HUES64 (cell line): ENCODE data around the gene RNH1.

ENCODE experiments used
- H3K27ac ChIP-seq: 2 replicates; pipeline ENCODE4 v1.7.0; 2013; ENCODE audit warnings: low read depth, low read length, inconsistent platforms
- H3K27me3 ChIP-seq: 2 replicates; pipeline ENCODE4 v1.6.1; 2013; ENCODE audit warnings: mild to moderate bottlenecking, low read length; ENCODE audit not compliant: insufficient read depth
- H3K36me3 ChIP-seq: 2 replicates; pipeline ENCODE4 v1.6.1; 2013; ENCODE audit warnings: mild to moderate bottlenecking, low read length; ENCODE audit not compliant: insufficient read depth
- H3K4me1 ChIP-seq: 2 replicates; pipeline ENCODE4 v1.6.1; 2013; ENCODE audit warnings: mild to moderate bottlenecking, low read length, moderate library complexity; ENCODE audit not compliant: insufficient read depth
- H3K4me3 ChIP-seq: 2 replicates; pipeline ENCODE4 v1.5.1; 2013; ENCODE audit warnings: mild to moderate bottlenecking, low read length, moderate library complexity
- H3K9ac ChIP-seq: 2 replicates; pipeline ENCODE4 v1.6.1; 2013; ENCODE audit warnings: mild to moderate bottlenecking, low read depth, low read length
- H3K9me3 ChIP-seq: 2 replicates; pipeline ENCODE4 v1.6.1; 2013; ENCODE audit warnings: low read depth, low read length; ENCODE audit not compliant: insufficient read depth
- WGBS: fragments of 150-250, 120-280 bp; methylation state at CpG from one replicate; pipeline ENCODE4 v1.1.7; 2013; ENCODE audit warnings: missing lambda C conversion rate; 5-methylcytosine and 5-hydroxymethylcytosine counted together

The RNH1 gene

DNA sequence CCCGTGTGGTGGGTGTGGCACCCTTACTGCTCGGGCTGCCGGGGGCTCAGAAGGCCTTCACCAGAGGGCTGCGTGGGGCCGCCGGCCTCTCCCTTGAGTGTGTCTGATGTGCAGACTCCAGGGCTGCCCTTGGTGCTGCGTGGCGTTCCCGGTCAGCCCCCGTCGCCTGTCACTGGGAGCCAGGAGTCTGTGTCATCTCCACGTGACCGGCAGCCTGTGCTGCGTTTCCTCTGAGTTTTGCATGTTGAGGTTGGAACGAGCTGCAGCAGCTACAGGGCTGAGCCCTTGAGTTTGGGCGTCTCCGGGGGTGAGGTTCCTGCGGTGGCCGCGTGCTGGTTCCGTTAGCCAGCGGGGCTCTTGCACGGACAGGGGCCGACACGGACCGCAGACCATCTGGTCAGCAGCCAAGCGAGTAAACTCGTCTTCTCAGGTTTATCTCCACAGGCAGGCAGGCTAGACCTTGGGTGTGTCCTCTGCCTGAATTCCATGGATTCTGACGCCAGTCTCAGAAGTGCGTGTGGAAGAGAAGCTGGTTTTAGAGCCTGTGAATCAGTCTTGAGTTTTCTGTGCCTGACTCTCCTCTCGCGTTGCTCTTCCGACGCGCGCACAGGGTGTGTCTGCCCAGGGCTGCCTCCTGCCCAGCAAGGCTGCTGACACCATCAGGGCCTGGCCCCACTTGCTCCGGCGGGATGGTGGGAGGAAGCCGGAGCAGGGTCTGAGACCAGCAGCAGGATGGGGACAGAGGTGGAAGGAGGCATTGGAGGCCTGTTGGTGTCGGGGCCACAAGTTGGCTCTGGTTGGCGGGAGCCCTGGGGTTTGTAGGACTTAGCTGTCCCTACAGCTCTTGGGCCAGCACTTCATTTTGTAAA lies 46.5 kb downstream of the RNH1 start:
- peaks cover 8% of the 10 kb centered on the region; the same call in 1 of the 2 replicates for H3K4me1 ChIP-seq
- H3K27ac ChIP-seq, result no peak overlapping the region
- no peaks in the 10 kb centered on the region for H3K27me3 ChIP-seq
- H3K4me3 ChIP-seq, result no peak overlapping the region
- 95% methylated on average over 41 of the region's 41 CpGs for WGBS
- no peak overlapping the region for H3K9ac ChIP-seq
- H3K36me3 ChIP-seq, result peaks cover 47% of the 10 kb centered on the region
- H3K9me3 ChIP-seq, result no peaks in the 10 kb centered on the region

DNA sequence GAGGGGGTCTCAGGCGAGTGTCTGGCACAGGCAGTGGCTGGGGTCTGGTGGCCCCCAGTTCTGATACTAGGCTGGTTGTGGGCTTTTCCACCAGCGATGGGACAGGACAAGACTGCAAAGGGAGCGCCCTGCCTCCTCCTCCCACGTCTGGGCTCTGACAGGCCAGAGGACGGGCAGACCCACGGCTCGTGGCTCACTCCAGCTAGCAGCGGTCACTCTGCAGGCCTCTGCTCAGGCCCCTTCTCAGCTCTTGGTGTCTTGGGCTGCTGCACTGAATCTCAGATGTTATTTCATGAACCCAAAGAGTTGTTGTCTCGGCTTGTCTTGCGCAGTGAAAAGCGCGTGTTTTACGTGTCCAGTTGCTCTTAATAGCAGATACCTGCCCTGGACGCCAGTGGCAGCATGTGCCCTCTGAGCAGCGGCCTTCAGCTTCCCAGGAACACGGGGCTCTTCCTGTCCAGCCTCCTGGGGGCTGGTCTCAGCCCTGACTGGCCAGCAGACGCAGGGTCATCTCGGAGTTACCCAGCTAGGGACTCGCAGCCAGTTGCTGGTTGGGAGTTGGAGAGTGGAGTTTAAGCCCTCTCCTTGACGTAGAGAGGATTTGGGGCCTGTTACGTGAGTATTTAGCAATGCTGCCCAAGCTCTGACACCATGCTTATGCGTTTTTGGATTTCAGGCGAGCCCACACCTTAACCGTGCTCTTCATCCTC lies 47.4 kb downstream of the RNH1 start:
- H3K4me3 ChIP-seq, result no peak overlapping the region
- peaks cover 40% of the 10 kb centered on the region for H3K36me3 ChIP-seq
- H3K9me3 ChIP-seq, result no peaks in the 10 kb centered on the region
- H3K4me1 ChIP-seq, result peaks cover 12% of the 10 kb centered on the region
- no peaks in the 10 kb centered on the region for H3K27me3 ChIP-seq
- H3K27ac ChIP-seq, result no peak overlapping the region
- WGBS, result 94% methylated on average over 24 of the region's 24 CpGs
- no peak overlapping the region for H3K9ac ChIP-seq

DNA sequence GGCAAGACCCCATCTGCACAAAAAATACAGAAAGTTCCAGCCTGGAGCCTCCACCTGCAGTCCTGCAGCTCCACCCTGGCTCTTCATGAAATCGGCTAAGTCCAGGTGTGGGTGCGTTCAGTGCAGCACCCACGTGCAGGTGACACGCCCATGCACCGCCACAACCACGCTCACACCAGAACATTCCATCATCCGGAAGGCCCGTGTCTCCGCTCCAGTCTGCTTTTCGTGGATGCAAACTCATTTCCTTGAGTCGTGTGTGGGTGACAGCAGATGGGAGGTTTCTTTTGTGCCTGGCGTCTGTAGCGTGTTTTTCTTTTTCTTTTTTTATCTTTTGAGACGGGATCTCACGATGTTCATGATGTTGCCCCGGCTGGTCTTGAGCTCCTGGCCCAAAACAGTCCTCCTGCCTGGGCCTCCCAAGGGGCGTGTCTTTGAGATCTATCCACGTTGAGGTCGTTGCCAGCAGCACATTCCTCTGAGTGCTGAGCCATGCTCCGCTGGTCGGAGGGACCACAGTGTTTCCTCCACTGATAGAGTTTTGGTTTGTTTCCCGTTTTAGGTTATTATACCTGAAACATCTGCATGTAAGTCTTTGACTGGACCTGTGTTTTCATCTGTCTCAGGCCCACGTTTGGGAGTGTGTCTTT lies 49.8 kb downstream of the RNH1 start:
- no peak overlapping the region for H3K4me3 ChIP-seq
- H3K4me1 ChIP-seq, result peaks cover 12% of the 10 kb centered on the region
- H3K9me3 ChIP-seq, result no peaks in the 10 kb centered on the region
- peak overlapping the region; percentile 51; the same call in 1 of the 2 replicates for H3K27ac ChIP-seq
- H3K36me3 ChIP-seq, result peaks cover 53% of the 10 kb centered on the region
- WGBS, result 92% methylated on average over 23 of the region's 23 CpGs
- H3K27me3 ChIP-seq, result no peaks in the 10 kb centered on the region
- H3K9ac ChIP-seq, result no peak overlapping the region

DNA sequence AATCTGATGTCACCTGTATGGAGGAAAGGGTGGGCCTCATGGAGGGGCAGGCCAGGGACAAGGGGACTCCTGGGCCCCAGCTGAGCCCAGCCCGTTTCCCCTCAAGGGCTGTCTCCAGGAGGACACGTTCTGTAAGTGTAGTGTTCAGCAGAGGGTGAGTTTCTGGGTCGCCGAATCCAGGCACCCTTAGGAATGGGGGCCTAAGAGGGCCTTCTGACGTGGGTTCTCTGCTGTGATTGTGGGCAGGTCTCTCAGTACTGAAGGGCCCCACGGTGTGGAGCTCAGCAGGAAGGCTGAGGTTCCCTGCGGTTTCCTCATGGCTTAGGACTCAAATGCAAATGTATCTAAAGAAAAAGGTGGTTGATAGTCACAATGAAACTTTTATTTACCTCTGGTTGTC lies 50.5 kb downstream of the RNH1 start:
- Histone ChIP-seq H3K9me3 (no peaks in the 10 kb centered on the region), H3K9ac (no peak overlapping the region), H3K4me3 (no peak overlapping the region), H3K36me3 (peaks cover 49% of the 10 kb centered on the region), H3K27me3 (no peaks in the 10 kb centered on the region), H3K4me1 (peaks cover 12% of the 10 kb centered on the region), H3K27ac (peak overlapping the region; percentile 51; the same call in 1 of the 2 replicates)
- 67% methylated on average over 7 of the region's 7 CpGs for WGBS

DNA sequence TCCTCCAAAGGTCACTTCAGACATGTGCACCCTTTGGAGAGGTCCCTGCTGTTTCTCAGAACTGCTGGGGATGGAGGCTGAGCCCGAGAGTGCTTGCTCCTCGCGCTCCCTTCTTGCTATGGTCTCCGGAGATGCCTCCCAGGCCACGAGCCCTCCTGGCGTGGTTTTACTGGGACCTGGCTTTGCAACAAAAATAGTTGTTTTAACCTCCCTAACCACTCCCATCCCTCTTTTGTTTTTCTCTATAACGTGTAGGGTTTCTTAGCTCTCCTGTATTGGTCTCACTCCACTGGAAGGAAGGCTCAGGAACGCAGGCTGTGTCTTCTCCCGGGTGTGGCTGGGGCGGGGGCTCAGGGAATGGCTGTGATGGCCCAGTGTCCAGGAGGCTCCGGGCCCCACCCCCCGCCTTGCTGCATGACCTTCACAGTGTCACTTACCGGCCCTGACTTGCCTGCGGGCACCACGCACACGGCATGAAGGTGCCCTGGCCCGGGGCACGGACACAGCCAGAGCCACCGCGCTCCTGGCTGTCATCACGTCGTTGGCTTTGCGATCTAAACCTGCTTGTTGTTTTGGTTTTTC lies 51.4 kb downstream of the RNH1 start:
- H3K9ac ChIP-seq, result no peak overlapping the region
- WGBS, result 88% methylated on average over 23 of the region's 23 CpGs
- H3K27ac ChIP-seq, result no peak overlapping the region

DNA sequence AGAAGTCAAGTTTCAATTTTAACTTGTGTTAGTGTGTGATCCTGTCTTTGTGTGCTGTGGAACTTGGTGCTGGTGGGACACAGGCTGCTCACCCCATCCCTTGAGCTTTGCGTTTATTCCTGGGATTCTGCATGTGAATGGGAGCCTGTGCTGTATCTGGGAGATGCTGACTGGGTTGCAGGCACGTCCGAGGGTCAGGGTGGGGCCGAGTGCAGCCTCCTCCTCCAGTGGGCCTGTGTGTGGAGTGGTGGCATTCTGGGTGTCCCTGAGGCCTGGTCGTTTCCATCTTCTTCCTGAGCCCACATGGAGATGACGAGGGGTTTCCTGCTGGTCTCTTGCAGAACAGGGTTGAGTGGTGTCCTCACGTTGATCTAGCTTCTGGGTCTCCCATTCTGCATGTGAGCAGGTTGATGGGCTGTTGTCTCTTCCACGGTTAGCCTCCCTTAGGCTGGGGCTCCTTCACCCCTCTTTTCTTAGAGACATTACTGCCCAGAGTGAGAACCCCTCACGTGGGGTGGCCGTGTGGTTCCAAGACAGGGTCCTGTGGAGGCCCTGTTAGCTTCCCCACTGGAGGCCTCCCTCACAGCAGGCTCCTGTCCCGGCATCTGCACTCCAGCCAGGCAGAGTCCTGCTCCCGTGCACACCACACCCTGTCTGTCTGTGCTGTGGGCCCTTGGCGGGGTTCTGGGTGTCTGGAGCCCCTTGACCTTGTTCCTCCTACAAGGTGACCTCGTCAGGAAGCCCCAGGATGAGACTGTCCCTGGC lies 52.1 kb downstream of the RNH1 start:
- Histone ChIP-seq H3K27ac (no peak overlapping the region), H3K9me3 (no peaks in the 10 kb centered on the region), H3K27me3 (no peaks in the 10 kb centered on the region), H3K4me1 (peaks cover 12% of the 10 kb centered on the region), H3K36me3 (peaks cover 35% of the 10 kb centered on the region), H3K4me3 (no peak overlapping the region), H3K9ac (no peak overlapping the region)
- 80% methylated on average over 14 of the region's 14 CpGs for WGBS

More for the DNA sequence above, 51.4 kb downstream of the RNH1 start:
- Histone ChIP-seq H3K9me3 (no peaks in the 10 kb centered on the region), H3K27me3 (no peaks in the 10 kb centered on the region), H3K4me1 (peaks cover 12% of the 10 kb centered on the region), H3K36me3 (peaks cover 41% of the 10 kb centered on the region), H3K4me3 (no peak overlapping the region)

DNA sequence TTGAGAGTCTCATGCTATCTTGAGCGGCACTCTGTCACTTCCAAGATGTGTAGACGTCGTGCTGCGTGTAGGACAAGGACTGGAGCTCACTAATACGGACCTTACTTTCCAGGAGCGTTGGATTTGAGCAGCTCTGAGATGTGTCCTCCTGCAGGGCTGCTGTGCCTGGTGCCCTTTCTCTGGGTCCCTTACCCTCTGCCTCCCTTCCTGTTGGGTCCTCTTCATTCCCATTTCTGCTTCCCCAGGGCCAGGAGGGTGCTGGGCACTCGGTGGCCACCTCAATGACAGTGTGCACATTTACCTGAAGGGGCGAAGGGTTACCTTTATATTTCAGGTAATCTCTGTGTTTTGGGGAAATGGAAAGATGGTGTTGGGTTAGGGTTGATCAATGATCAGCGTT lies 53.0 kb downstream of the RNH1 start:
- H3K27me3 ChIP-seq, result no peaks in the 10 kb centered on the region
- no peaks in the 10 kb centered on the region for H3K9me3 ChIP-seq
- no peak overlapping the region for H3K4me3 ChIP-seq
- 94% methylated on average over 9 of the region's 9 CpGs for WGBS
- H3K9ac ChIP-seq, result no peak overlapping the region
- H3K4me1 ChIP-seq, result peaks cover 12% of the 10 kb centered on the region
- H3K27ac ChIP-seq, result no peak overlapping the region
- H3K36me3 ChIP-seq, result peaks cover 26% of the 10 kb centered on the region

DNA sequence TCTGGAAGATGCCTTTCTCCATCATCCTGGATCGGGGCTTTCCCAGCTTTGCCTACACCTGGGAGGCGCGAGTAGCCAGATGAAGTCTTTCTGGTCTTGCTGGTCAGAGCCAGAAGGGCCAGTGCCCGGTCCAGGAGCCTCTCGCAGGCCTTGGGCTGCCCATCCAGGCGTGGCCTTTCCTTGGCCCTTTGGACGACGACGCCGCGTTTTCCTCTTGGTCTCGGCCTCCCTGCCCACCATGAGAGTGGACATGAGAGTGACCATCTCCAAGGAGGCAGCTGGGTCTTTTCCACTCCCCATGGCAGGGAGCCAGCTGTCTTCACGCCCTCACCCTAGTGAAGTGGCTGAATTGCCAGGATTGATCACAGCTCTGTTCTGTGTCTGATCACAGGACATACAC lies 53.5 kb downstream of the RNH1 start:
- Histone ChIP-seq H3K9ac (no peak overlapping the region), H3K4me3 (no peak overlapping the region), H3K36me3 (peaks cover 23% of the 10 kb centered on the region), H3K27me3 (no peaks in the 10 kb centered on the region), H3K27ac (no peak overlapping the region), H3K9me3 (no peaks in the 10 kb centered on the region), H3K4me1 (peaks cover 15% of the 10 kb centered on the region)
- 95% methylated on average over 13 of the region's 13 CpGs for WGBS

DNA sequence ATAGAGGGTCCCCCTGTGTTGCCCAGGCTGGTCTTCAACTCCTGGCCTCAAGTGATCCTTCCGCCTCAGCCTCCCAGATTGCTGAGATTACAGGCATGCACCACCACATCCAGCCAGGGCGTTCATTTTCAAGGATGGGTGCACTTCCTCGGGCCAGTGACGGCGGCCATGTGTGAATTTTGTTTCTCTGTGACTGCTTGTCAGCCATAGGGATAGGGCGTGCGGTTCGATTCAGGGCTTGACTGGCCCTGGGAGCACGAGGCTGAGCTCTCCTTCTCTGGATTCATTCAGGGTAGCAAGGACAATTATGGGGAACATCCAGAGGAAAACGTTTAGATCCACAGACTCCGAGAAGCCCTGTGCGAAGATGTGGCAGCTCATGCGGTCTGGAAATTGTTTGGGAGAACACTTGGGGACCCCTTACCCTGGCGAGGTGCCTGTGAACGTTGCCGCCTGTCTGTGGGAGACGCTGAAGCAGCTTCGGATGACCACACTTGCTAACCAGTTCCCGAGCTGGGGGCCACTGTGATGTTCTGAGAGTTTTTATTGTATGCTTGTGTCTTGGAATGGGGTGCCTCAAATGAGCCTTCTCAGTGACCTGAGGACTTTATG lies 54.0 kb downstream of the RNH1 start:
- Histone ChIP-seq H3K27me3 (no peaks in the 10 kb centered on the region), H3K9ac (no peak overlapping the region), H3K4me1 (peaks cover 15% of the 10 kb centered on the region), H3K27ac (no peak overlapping the region), H3K9me3 (no peaks in the 10 kb centered on the region), H3K4me3 (no peak overlapping the region), H3K36me3 (peaks cover 23% of the 10 kb centered on the region)
- WGBS, result 96% methylated on average over 19 of the region's 19 CpGs

DNA sequence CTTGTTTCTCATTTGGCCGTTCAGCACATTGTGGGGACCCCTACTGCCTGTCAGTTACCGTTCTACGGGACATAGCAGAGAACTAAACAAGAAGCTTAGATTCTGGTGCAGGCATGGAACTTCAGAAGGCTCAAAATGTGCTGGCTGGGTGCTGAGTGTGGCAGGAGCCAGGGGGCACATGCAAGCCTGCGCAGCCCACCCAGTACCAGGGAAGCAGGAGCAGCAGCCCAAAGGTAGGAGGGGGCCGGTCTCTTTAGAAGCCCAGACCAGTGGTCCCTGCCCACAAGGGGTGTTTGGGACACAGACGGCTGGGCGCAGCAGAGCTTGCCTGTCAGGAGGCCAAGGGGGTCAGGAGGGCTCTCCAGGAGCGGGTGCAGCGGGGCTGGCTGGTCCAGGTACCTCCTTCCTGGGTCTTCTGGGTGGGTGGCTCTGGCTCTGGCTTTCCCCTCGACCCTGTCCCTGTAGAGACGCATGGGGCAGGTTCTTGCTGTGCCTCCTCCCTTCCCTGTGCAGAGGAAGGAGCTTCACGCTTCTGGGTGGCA lies 54.8 kb downstream of the RNH1 start:
- Histone ChIP-seq H3K9me3 (no peaks in the 10 kb centered on the region), H3K36me3 (peaks cover 23% of the 10 kb centered on the region), H3K4me3 (no peak overlapping the region), H3K9ac (no peak overlapping the region), H3K27ac (no peak overlapping the region), H3K4me1 (peaks cover 15% of the 10 kb centered on the region), H3K27me3 (no peaks in the 10 kb centered on the region)
- WGBS, result 94% methylated on average over 12 of the region's 12 CpGs
